Measurements from ENCODE around the gene ZNF70.
A peak's percentile ranks its signal among the peaks of the same experiment; 100 is the strongest.

The ZNF70 gene

DNA sequence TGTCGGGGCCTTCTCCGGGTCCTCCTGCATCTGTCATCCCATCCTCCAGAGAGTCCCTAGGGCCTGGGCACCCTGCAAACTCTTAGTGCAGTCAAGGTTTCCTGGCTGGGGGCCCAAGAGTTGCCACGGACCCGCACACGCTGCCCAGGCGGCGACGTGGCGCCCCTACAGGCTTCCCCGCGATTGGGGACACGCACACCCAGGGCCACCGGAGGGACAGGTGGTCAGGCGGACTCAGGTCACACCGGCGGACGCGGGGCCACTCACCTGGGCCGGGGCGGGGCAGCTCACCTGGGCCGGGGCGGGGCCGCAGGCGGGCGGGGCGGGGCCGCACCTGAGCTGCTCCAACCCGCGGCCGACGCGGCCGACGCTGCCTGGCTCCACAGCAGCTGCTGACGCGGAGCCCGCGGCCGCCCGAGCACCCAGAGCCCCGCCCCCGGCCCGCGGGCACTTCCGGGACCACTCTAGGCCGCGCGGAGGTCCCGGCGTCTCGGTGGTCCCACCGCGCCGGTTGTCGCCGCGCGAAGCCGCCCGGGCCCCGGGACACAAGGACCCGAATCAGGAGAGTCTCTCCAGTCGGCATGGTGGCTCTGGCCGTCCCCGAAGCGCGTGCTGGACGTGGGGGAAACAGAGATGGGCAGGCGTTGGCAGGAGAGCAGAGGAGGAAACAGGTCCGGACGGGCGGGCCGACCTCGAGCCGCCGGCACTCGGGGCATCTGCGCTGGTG lies at the start of gene ZNF70:
TSS of gene ZNF70 (minus strand) at position 399 of the 727 bp plus-strand sequence. CDS start 5,972 bp downstream, outside the sequence.
- DNase-seq: peak; percentile 82

DNA sequence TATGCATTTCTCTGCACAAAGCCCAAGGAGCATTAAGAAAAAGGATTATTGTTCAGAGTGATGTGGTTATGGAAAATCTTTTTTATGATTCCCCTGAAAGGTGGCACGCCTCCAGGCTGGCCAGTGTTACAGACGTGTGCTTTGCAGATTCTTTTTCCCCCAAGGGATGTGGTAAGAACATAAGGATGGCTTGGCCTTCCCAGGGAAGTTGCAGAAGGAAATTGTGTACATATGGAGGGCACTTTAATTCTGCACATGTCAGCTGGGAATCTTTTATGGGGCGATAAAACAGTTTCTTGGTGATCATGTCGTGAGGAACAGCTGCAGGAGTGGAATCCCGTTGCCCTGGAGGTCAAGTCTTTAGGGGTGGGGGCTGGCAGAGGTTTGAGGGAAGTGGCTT lies 45.5 kb upstream of the ZNF70 start:
- DNase-seq: no peak

DNA sequence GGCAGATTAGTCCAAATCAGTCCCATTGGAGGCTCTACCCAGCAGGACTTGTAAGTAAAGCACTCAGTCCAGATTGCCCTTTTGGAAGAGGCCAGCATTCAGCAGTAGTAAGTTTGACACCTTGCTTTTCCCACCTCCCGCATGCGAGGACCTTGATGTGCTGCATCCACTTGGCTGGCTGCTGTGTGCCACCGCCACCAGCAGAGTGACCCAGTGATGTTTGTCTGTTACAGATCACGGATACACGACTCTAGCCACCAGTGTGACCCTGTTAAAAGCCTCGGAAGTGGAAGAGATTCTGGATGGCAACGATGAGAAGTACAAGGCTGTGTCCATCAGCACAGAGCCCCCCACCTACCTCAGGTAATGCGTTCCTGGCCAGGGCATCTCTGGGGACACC lies 42.4 kb upstream of the ZNF70 start:
- DNase-seq: no peak

- no peak for DNase-seq
Measured at GRCh38 chr22:23791738-23792645, 41.1 kb upstream of the ZNF70 start.

DNA sequence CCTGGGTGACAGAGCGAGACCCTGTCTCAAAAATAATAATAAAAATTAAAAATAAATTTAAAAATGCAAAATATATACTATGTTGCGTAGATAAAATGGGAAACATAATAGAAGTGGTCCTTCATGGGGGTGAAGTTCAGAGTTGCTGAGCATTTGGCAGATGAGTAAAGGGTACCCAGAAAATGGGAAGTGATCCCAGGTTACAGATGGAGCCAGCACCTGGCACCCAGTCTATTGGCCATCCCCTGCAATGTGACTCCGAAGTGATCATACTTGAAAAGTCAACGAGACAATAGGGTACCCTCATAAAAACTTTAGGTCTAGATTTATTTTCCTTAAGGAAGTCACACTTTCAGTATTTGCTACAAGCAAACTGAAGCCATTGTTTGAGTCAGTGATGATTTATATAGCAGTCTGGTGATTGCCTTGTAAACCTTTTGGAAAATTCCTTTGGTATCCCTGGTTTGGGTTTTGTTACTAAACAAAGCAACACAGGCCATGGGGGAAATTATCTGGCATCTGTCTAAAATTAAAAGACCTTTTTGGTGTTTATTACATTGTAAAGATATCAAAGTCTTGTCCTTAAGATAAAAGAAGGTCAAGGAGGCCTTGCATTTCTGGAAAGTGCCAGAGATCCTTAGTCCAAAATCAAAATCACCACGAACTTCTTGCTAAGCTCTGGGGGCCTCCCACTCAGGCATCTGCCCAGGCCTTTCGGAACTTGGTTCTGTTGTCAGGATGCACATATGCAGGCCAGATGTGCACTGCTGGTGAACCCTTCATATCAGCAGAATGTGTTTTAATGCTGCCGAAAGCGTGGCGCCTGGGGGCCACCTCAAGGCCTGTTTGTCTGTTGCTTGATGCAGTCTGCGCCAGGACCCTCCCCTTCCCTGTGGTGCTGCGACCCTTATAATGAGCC lies 40.2 kb upstream of the ZNF70 start:
- no peak for DNase-seq

GRCh38 chr22:23789638-23790037 lies 38.7 kb upstream of the ZNF70 start:
- DNase-seq: no peak

DNA sequence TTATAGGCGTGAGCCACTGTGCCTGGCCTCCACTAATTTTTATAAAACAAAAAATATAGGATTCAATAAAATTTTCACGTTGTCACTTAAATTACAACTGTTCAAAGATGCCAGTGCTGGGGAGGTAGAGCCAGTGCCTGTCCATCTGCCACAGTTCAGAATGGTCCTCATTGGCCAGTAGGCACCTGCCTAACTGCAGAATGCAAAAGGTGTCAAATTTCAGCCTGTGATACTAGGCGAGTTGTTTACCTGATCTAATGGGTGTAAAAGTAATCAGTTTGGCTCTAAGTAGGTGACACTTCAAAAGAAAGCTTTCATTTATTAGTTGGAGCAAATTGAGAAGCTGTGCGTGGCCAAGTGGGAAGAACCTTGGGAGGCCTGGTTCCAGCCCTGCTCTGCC lies 38.2 kb upstream of the ZNF70 start:
- no peak for DNase-seq

DNA sequence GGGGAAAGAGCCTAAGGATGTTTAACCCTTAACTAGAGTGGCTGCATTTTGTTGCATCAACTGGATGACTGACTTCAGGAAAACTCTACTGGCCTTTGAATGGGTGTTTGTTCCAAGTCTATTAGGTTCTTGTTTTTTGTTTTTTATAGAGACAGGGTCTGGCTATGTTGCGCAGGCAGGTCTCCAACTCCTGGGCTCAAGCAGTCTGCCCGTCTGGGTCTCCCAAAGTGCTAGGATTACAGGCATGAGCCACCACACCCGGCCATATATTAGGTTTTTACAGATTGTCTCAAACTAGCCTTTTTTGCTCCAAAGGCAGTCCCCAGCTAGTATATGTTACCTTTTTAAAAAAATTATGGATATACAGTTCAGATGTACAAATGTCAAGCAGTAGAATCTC lies 37.0 kb upstream of the ZNF70 start:
- no peak for DNase-seq

GRCh38 chr22:23787600-23787896 lies 36.6 kb upstream of the ZNF70 start:
- no peak for DNase-seq

DNA sequence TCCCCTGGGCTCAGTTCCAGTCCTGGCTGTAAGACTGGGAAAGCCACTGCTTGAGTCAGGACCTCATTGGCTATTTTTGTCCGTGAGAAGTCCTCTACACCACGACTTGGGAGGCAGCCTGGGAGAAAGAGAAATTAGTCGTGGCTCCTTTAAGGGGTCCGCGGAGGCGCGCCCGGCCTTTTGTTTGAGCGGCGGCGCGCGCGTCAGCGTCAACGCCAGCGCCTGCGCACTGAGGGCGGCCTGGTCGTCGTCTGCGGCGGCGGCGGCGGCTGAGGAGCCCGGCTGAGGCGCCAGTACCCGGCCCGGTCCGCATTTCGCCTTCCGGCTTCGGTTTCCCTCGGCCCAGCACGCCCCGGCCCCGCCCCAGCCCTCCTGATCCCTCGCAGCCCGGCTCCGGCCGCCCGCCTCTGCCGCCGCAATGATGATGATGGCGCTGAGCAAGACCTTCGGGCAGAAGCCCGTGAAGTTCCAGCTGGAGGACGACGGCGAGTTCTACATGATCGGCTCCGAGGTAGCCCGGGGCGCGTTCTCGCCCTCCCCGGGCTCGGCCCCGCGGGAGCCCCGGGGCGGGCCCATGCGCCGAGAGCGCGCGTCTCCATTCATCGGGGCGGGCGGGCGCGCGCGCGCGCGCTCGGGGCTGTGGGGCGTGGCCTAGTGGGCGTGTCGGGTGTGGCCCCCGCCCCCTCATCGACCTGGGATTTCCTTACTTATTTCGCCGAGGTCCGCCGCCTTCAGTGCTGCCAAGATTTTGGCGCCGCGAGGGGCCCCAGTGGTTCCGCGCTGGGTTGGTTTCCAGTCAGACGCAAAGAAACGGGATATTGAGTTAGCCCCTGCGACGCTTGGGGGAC lies 36.1 kb upstream of the ZNF70 start, which contains the start of gene SMARCB1:
TSS of gene SMARCB1 (plus strand) at position 215 of the 848 bp plus-strand sequence. CDS start at position 419, 204 bp downstream.
- peak; percentile 89 for DNase-seq

GRCh38 chr22:23786261-23786710 lies 35.4 kb upstream of the ZNF70 start:
- no peak for DNase-seq

GRCh38 chr22:23784215-23784732 lies 33.4 kb upstream of the ZNF70 start:
- DNase-seq: no peak

DNA sequence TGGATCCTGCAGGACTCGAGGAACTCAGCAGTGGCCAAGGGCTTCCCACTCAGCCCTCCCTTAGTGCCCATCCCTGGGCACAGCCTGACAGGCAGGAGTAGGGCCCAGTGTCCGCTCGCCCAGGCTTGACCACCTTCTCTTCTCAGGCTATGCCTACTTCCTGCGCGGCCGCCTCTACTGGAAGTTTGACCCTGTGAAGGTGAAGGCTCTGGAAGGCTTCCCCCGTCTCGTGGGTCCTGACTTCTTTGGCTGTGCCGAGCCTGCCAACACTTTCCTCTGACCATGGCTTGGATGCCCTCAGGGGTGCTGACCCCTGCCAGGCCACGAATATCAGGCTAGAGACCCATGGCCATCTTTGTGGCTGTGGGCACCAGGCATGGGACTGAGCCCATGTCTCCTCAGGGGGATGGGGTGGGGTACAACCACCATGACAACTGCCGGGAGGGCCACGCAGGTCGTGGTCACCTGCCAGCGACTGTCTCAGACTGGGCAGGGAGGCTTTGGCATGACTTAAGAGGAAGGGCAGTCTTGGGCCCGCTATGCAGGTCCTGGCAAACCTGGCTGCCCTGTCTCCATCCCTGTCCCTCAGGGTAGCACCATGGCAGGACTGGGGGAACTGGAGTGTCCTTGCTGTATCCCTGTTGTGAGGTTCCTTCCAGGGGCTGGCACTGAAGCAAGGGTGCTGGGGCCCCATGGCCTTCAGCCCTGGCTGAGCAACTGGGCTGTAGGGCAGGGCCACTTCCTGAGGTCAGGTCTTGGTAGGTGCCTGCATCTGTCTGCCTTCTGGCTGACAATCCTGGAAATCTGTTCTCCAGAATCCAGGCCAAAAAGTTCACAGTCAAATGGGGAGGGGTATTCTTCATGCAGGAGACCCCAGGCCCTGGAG lies 32.6 kb upstream of the ZNF70 start:
- DNase-seq: no peak

- DNase-seq: no peak
Measured at GRCh38 chr22:23782703-23783102, 31.8 kb upstream of the ZNF70 start.

- DNase-seq: no peak
Measured at GRCh38 chr22:23782252-23782651, 31.3 kb upstream of the ZNF70 start.

- DNase-seq: no peak
Measured at GRCh38 chr22:23781511-23782183, 30.7 kb upstream of the ZNF70 start.

GRCh38 chr22:23781065-23781464 lies 30.2 kb upstream of the ZNF70 start:
- no peak for DNase-seq

GRCh38 chr22:23780146-23780748 lies 29.3 kb upstream of the ZNF70 start:
- DNase-seq: no peak

- no peak for DNase-seq
Measured at GRCh38 chr22:23779731-23780130, 28.8 kb upstream of the ZNF70 start.

GRCh38 chr22:23779083-23779482 lies 28.2 kb upstream of the ZNF70 start:
- no peak for DNase-seq

All from activated naive CD4-positive, alpha-beta T cell treated with Interleukin-2 at 50 U/mL for 16 hours (primary cell).